GM12891 (cell line): Measurements from ENCODE around the gene VENTX.
"Not testable (repeated sequence)": the region's sequence is repeated elsewhere in the genome, so short reads cannot be mapped to it uniquely, and the experiment has no call there.

Experiments
- DNase-seq: peaks from one replicate; pipeline ENCODE4 v3.0.0; 2011; ENCODE audit warnings: low spot score; ENCODE audit not compliant: insufficient read length
- FAIRE-seq: peaks from 2 replicates; lab custom pipeline; 2011; peaks lifted over from hg19 to GRCh38; lab: Jason Lieb, UNC
- PAX5 ChIP-seq: IDR thresholded peaks from 2 replicates; pipeline ENCODE4 v1.6.1; 2011; ENCODE audit warnings: low read length, moderate library complexity, mild to moderate bottlenecking; ENCODE audit not compliant: insufficient read depth, severe bottlenecking
- POLR2A ChIP-seq: IDR thresholded peaks from 2 replicates; pipeline ENCODE4 v1.6.1; 2011; ENCODE audit warnings: low read depth, low read length, control low read depth
- POLR2AphosphoS5 ChIP-seq: IDR thresholded peaks from 2 replicates; pipeline ENCODE4 v1.6.1; 2011; ENCODE audit warnings: low read depth, low read length, control low read depth
- POU2F2 ChIP-seq: IDR thresholded peaks from 2 replicates; pipeline ENCODE4 v1.6.1; 2011; ENCODE audit warnings: low read depth, mild to moderate bottlenecking, control low read depth, low read length, moderate library complexity
- SPI1 ChIP-seq: IDR thresholded peaks from 2 replicates; pipeline ENCODE4 v1.6.1; 2011; ENCODE audit warnings: low read depth, low read length, control low read depth
- TAF1 ChIP-seq: IDR thresholded peaks from 2 replicates; pipeline ENCODE4 v1.6.1; 2011; ENCODE audit warnings: low read depth, low read length, control low read depth

VENTX gene

GRCh38 chr10:133213641-133214467 lies 23.8 kb upstream of the VENTX start:
- no peak for TF ChIP-seq POU2F2
- TF ChIP-seq POLR2A = no peak
- DNase-seq (no peak), FAIRE-seq (no peak)

- DNase-seq (no peak), FAIRE-seq (no peak)
- TF ChIP-seq SPI1 = no peak
- TF ChIP-seq TAF1 = no peak
- TF ChIP-seq POLR2A = no peak
- no peak for TF ChIP-seq POLR2AphosphoS5
- TF ChIP-seq PAX5 = no peak
- TF ChIP-seq POU2F2 = no peak
Observed at GRCh38 chr10:133214468-133215410, 22.9 kb upstream of the VENTX start.

GRCh38 chr10:133215586-133215985 lies 22.1 kb upstream of the VENTX start:
- no peak for TF ChIP-seq POLR2A
- TF ChIP-seq PAX5 = no peak
- no peak for TF ChIP-seq SPI1
- TF ChIP-seq POU2F2 = no peak
- TF ChIP-seq TAF1 = no peak
- no peak for TF ChIP-seq POLR2AphosphoS5

GRCh38 chr10:133216776-133217175 lies 20.9 kb upstream of the VENTX start:
- no peak for TF ChIP-seq POLR2A
- no peak for TF ChIP-seq POU2F2
- TF ChIP-seq TAF1 = no peak
- no peak for TF ChIP-seq POLR2AphosphoS5
- TF ChIP-seq SPI1 = no peak
- no peak for TF ChIP-seq PAX5
- DNase-seq (no peak), FAIRE-seq (no peak)

More at GRCh38 chr10:133215586-133215985, 22.1 kb upstream of the VENTX start:
- no peak for DNase-seq
- no peak for FAIRE-seq

- no peak for FAIRE-seq
Observed at GRCh38 chr10:133217800-133218589, 19.7 kb upstream of the VENTX start.

GRCh38 chr10:133218891-133219290 lies 18.8 kb upstream of the VENTX start:
- DNase-seq (no peak), FAIRE-seq (no peak)
- TF ChIP-seq POLR2AphosphoS5 (no peak), SPI1 (no peak), TAF1 (no peak), POLR2A (no peak), POU2F2 (no peak), PAX5 (no peak)

More at GRCh38 chr10:133217800-133218589, 19.7 kb upstream of the VENTX start:
- TF ChIP-seq POLR2AphosphoS5 (no peak), POLR2A (no peak), PAX5 (no peak), SPI1 (no peak), POU2F2 (no peak), TAF1 (no peak)
- no peak for DNase-seq

GRCh38 chr10:133219782-133220181 lies 17.9 kb upstream of the VENTX start:
- FAIRE-seq (no peak), DNase-seq (no peak)
- no peak for TF ChIP-seq POLR2A
- no peak for TF ChIP-seq PAX5
- TF ChIP-seq POLR2AphosphoS5 = no peak
- no peak for TF ChIP-seq SPI1
- TF ChIP-seq TAF1 = no peak
- no peak for TF ChIP-seq POU2F2

- TF ChIP-seq POU2F2 = no peak
- TF ChIP-seq TAF1 = no peak
- TF ChIP-seq POLR2A = no peak
- TF ChIP-seq SPI1 = no peak
- no peak for TF ChIP-seq PAX5
- no peak for TF ChIP-seq POLR2AphosphoS5
- DNase-seq (no peak), FAIRE-seq (no peak)
Observed at GRCh38 chr10:133221331-133221730, 16.3 kb upstream of the VENTX start.

- DNase-seq, FAIRE-seq: not testable (repeated sequence)
Observed at GRCh38 chr10:133221756-133222155, 15.9 kb upstream of the VENTX start.
